Panc1 (cell line): ENCODE data around the gene WNT3. TPM values are rescaled to one million over a fixed set of nuclear protein-coding genes. Genes with fewer than 3 reads are reported as not detected.

Experiments
- ATAC-seq: fragments of 200-7000 bp; cut with Tn5 transposase; 2 replicates; pipeline ENCODE4 v1.9.1; 2020; ENCODE audit warnings: mild to moderate bottlenecking, moderate library complexity
- BruUV-seq: library from RNA; stranded (reverse); fragments of 400-500 nt; replicated peaks from 2 replicates; lab custom pipeline; 2021; lab: Mats Ljungman, UMichigan
- CTCF ChIA-PET: fragments of 300-600 bp; sonication (Branson Sonifier 250); formaldehyde crosslinking; loops from one replicate; lab custom pipeline; 2022; ENCODE audit warnings: antibody characterized with exemption; lab: Charles Lee
- POLR2A ChIA-PET: fragments of 300-600 bp; sonication (Branson Sonifier 250); formaldehyde crosslinking; loops from one replicate; lab custom pipeline; 2022; ENCODE audit warnings: antibody characterized with exemption; lab: Charles Lee
- DNase-seq: peaks from one replicate; pipeline ENCODE4 v3.0.0-alpha.2; 2010; ENCODE audit warnings: low read depth, low spot score
- H3K27ac ChIP-seq: 2 replicates; pipeline ENCODE4 v1.5.1; 2011; ENCODE audit warnings: mild to moderate bottlenecking, low read length, inconsistent platforms
- H3K27me3 ChIP-seq: fragments of 200-500 bp; sonication (Bioruptor generic); 2 replicates; pipeline ENCODE4 v1.6.0; 2014; ENCODE audit warnings: low read length, inconsistent platforms; ENCODE audit not compliant: control insufficient read depth, insufficient read depth
- H3K36me3 ChIP-seq: fragments of 200-500 bp; sonication (Bioruptor generic); 2 replicates; pipeline ENCODE4 v1.5.1; 2014; ENCODE audit warnings: inconsistent platforms, mild to moderate bottlenecking, low read length, moderate library complexity; ENCODE audit not compliant: control insufficient read depth, insufficient read depth
- H3K4me1 ChIP-seq: 2 replicates; pipeline ENCODE4 v1.5.1; 2011; ENCODE audit warnings: inconsistent platforms, mild to moderate bottlenecking, low read length, moderate library complexity; ENCODE audit not compliant: control insufficient read depth, insufficient read depth
- H3K4me3 ChIP-seq, 2 experiments: 2 replicates each; pipeline ENCODE4 v1.5.1; 2011 to 2012; ENCODE audit warnings: low read depth in 2 of 2, low read length in 2 of 2, mild to moderate bottlenecking in 2 of 2, inconsistent platforms in 1 of 2, moderate library complexity in 1 of 2
- H3K9me3 ChIP-seq: fragments of 200-500 bp; sonication (Bioruptor generic); 2 replicates; pipeline ENCODE4 v1.5.1; 2014; ENCODE audit warnings: low read depth, mild to moderate bottlenecking, inconsistent platforms, low read length, moderate library complexity; ENCODE audit not compliant: control insufficient read depth, insufficient read depth
- POLR2AphosphoS5 ChIP-seq: IDR thresholded peaks from 2 replicates; pipeline ENCODE4 v1.6.1; 2012; ENCODE audit warnings: mild to moderate bottlenecking, low read depth, low read length, moderate library complexity
- SIN3A ChIP-seq: IDR thresholded peaks from 2 replicates; pipeline ENCODE4 v1.6.1; 2012; ENCODE audit warnings: low read depth, mild to moderate bottlenecking, low read length, moderate library complexity, borderline replicate concordance; ENCODE audit not compliant: insufficient read depth
- TCF7L2 ChIP-seq: IDR thresholded peaks from 2 replicates; pipeline ENCODE4 v1.6.1; 2011; ENCODE audit warnings: mild to moderate bottlenecking, low read depth, low read length, inconsistent platforms
- in situ Hi-C: cut with HindIII; loops from 2 replicates; pipeline ENCODE4 v1.10.0; 2016; ENCODE audit warnings: low sequenced_read_pairs, low pct_unique_long_range_greater_than_20kb
- intact Hi-C: fragments of 100-400 bp; cut with micrococcal nuclease; formaldehyde crosslinking; loops from one replicate; pipeline ENCODE4 v1.10.0; 2022; ENCODE audit not compliant: unreplicated experiment
- total RNA-seq: library from RNA; stranded (reverse); gene quantifications from one replicate; pipeline ENCODE4 v1.2.1, GENCODE V29; 2021; ENCODE audit not compliant: unreplicated experiment
- TF ChIP-seq, protein P1 (sequence below): fragments of 450-650 bp; IDR thresholded peaks from 2 replicates; pipeline ENCODE4 v1.5.1; 2017; ENCODE audit warnings: mild to moderate bottlenecking
- TF ChIP-seq, protein P2 (sequence below), 2 experiments: IDR thresholded peaks; 2 replicates each; pipeline ENCODE4 v1.6.1; 2011 to 2012; ENCODE audit warnings: low read depth in 2 of 2, control low read depth in 1 of 2, low read length in 1 of 2, mild to moderate bottlenecking in 1 of 2, moderate library complexity in 1 of 2; ENCODE audit not compliant: insufficient read depth in 1 of 2

The WNT3 gene
- total RNA-seq, 1 experiment from 2014 or later: 3.4 TPM

GRCh38 chr17:46720408-46720807 is 98.1 kb downstream of the WNT3 start:
- ATAC-seq (no peak), DNase-seq (no peak)
- in situ Hi-C loops (no loop called here), intact Hi-C loops (no loop called here)
- TF ChIP-seq TCF7L2 (no peak), SIN3A (no peak), POLR2AphosphoS5 (no peak)
- TF ChIP-seq, protein P1, sequence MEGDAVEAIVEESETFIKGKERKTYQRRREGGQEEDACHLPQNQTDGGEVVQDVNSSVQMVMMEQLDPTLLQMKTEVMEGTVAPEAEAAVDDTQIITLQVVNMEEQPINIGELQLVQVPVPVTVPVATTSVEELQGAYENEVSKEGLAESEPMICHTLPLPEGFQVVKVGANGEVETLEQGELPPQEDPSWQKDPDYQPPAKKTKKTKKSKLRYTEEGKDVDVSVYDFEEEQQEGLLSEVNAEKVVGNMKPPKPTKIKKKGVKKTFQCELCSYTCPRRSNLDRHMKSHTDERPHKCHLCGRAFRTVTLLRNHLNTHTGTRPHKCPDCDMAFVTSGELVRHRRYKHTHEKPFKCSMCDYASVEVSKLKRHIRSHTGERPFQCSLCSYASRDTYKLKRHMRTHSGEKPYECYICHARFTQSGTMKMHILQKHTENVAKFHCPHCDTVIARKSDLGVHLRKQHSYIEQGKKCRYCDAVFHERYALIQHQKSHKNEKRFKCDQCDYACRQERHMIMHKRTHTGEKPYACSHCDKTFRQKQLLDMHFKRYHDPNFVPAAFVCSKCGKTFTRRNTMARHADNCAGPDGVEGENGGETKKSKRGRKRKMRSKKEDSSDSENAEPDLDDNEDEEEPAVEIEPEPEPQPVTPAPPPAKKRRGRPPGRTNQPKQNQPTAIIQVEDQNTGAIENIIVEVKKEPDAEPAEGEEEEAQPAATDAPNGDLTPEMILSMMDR: no peak
- TF ChIP-seq, protein P2, sequence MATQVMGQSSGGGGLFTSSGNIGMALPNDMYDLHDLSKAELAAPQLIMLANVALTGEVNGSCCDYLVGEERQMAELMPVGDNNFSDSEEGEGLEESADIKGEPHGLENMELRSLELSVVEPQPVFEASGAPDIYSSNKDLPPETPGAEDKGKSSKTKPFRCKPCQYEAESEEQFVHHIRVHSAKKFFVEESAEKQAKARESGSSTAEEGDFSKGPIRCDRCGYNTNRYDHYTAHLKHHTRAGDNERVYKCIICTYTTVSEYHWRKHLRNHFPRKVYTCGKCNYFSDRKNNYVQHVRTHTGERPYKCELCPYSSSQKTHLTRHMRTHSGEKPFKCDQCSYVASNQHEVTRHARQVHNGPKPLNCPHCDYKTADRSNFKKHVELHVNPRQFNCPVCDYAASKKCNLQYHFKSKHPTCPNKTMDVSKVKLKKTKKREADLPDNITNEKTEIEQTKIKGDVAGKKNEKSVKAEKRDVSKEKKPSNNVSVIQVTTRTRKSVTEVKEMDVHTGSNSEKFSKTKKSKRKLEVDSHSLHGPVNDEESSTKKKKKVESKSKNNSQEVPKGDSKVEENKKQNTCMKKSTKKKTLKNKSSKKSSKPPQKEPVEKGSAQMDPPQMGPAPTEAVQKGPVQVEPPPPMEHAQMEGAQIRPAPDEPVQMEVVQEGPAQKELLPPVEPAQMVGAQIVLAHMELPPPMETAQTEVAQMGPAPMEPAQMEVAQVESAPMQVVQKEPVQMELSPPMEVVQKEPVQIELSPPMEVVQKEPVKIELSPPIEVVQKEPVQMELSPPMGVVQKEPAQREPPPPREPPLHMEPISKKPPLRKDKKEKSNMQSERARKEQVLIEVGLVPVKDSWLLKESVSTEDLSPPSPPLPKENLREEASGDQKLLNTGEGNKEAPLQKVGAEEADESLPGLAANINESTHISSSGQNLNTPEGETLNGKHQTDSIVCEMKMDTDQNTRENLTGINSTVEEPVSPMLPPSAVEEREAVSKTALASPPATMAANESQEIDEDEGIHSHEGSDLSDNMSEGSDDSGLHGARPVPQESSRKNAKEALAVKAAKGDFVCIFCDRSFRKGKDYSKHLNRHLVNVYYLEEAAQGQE (IDR thresholded peaks at IDR 0.05; ENCODE audit: insufficient read depth in 1 of 2, low read depth in 2 of 2, low read length in 1 of 2): no peak
- no peaks in the 10 kb centered on the region for H3K36me3 ChIP-seq
- no peak overlapping the region for H3K4me3 ChIP-seq
- H3K9me3 ChIP-seq: no peaks in the 10 kb centered on the region
- no peaks in the 10 kb centered on the region for H3K27me3 ChIP-seq
- no peaks in the 10 kb centered on the region for H3K4me1 ChIP-seq
- BruUV-seq: no TSS peak
- POLR2A ChIA-PET: no interaction called here
- H3K27ac ChIP-seq: no peak overlapping the region
- CTCF ChIA-PET: no interaction called here

- H3K4me3 ChIP-seq: no peak overlapping the region
- H3K4me1 ChIP-seq: no peaks in the 10 kb centered on the region
- ChIA-PET POLR2A (no interaction called here), CTCF (no interaction called here)
- TF ChIP-seq, protein P1: no peak
- TF ChIP-seq, protein P2 (IDR thresholded peaks at IDR 0.05; ENCODE audit: insufficient read depth in 1 of 2, low read depth in 2 of 2, low read length in 1 of 2): no peak
- TF ChIP-seq TCF7L2 (no peak), POLR2AphosphoS5 (no peak), SIN3A (no peak)
- ATAC-seq (no peak), DNase-seq (no peak)
- no peaks in the 10 kb centered on the region for H3K27me3 ChIP-seq
- H3K27ac ChIP-seq: no peak overlapping the region
- in situ Hi-C loops (no loop called here), intact Hi-C loops (no loop called here)
- no peaks in the 10 kb centered on the region for H3K9me3 ChIP-seq
- H3K36me3 ChIP-seq: no peaks in the 10 kb centered on the region
- no TSS peak for BruUV-seq
Observed at GRCh38 chr17:46719891-46720290, 98.6 kb downstream of the WNT3 start.
